NOMO-1 treated with DMSO at 0.1 percent for 48 hours (cell line): Measurements from ENCODE around the gene GPR84.
"Not testable (repeated sequence)": the region's sequence is repeated elsewhere in the genome, so short reads cannot be mapped to it uniquely, and the experiment has no call there.

Source experiments
- DNase-seq: peaks from one replicate; lab custom pipeline; 2025; ENCODE audit not compliant: unreplicated experiment; lab: John Stamatoyannopoulos, UW

GPR84 gene

DNA sequence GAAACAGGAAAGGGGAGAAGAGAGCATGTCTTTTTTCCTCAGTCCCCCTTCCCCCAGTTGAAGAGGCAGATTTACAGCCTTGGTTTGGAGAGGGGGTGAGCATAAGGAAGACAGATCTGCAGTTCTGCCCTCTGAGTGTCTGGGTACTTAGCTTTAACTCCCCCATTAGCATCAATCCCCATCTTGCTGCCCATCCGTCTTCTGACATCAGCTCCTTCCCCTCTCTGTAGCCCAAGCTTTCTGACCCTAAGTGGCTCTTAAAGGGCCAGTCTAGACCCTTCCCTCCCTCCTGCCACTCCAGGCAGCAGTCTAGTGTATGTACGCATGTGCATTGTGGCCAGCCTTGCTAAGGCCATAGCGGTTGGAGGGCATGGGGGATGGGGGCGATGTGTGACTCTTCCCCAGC is 7.3 kb downstream of the GPR84 start:
- no peak for DNase-seq

GRCh38 chr12:54356228-54356627 is 8.1 kb downstream of the GPR84 start:
- DNase-seq = no peak

- no peak for DNase-seq
Measured at GRCh38 chr12:54355104-54355815, 9.0 kb downstream of the GPR84 start.

DNA sequence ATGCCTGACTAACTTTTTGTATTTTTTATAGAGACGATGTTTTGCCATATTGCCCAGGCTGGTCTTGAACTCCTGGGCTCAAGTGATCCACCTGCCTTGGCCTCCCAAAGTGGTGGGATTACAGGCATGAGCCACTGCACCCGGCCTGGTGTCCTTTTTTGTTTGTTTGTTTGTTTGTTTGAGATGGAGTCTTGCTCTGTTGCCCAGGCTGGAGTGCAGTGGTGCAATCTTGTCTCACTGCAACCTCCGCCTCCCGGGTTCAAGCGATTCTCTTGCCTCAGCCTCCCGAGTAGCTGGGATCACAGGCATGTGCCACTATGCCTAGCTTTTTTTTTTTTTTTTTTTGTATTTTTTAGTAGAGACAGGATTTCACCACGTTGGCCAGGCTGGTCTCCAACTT is 10.0 kb downstream of the GPR84 start:
- DNase-seq = not testable (repeated sequence)

GRCh38 chr12:54352891-54353874 is 11.1 kb downstream of the GPR84 start:
- DNase-seq = no peak

GRCh38 chr12:54352022-54352531 is 12.2 kb downstream of the GPR84 start:
- no peak for DNase-seq

GRCh38 chr12:54351341-54351740 is 12.9 kb downstream of the GPR84 start:
- no peak for DNase-seq

GRCh38 chr12:54350743-54351142 is 13.5 kb downstream of the GPR84 start:
- DNase-seq = no peak

- DNase-seq = no peak
Measured at GRCh38 chr12:54349679-54350078, 14.6 kb downstream of the GPR84 start.

GRCh38 chr12:54349036-54349435 is 15.2 kb downstream of the GPR84 start:
- DNase-seq = no peak

- no peak for DNase-seq
Measured at GRCh38 chr12:54341378-54342300, 22.6 kb downstream of the GPR84 start.

GRCh38 chr12:54340846-54341245 is 23.4 kb downstream of the GPR84 start:
- no peak for DNase-seq

- no peak for DNase-seq
Measured at GRCh38 chr12:54338698-54339296, 25.5 kb downstream of the GPR84 start.

GRCh38 chr12:54337854-54338650 is 26.2 kb downstream of the GPR84 start:
- no peak for DNase-seq

DNA sequence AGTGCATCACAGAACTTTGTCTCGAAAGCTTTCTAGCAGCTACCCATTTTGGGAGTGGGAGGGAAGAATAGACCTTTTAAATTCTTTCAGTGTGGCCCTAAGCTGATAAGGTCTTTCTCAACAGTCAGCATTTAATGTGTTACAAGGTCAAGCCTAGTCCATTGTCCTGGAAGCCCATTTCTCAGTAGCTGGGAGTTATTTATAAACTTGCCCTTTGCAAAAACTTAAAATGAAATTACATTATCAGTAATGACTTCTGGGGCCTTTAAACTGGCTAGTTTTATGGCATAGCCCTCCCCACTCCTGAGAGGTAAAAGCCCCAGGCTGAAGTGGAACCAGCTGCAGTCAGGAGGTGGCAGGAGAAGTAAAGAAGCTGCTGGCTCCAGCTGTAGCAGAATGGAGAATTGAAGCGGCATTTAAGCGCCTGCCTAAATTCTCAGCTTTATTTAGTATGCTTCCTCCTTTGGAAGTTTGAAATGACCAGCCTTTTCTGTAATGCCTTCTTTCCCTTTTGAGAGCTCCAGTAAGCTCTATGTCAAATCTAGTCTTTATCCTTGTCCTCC is 26.9 kb downstream of the GPR84 start:
- DNase-seq = peak; percentile 30

- no peak for DNase-seq
Measured at GRCh38 chr12:54333420-54334034, 30.8 kb downstream of the GPR84 start.

- DNase-seq = no peak
Measured at GRCh38 chr12:54331461-54331860, 32.8 kb downstream of the GPR84 start.

DNA sequence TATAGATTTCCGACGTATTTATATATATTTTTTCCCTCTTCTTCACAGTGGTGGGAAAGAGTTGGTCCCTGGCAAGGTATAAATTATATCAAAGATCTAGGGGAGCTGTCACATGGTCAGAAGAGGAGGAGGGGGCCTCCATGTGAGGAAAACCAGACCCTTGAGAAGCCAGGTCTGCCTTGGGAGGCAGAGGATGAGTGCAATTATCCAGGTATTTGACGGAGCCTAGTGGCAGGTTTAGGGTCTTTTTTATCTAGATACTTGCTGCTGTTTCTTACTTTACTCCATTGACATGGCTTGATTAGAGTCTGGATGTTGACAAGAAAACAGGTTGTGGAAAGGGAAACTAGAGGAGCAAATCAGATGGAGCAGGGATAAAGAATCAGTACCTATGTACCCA is 33.8 kb downstream of the GPR84 start:
- no peak for DNase-seq

DNA sequence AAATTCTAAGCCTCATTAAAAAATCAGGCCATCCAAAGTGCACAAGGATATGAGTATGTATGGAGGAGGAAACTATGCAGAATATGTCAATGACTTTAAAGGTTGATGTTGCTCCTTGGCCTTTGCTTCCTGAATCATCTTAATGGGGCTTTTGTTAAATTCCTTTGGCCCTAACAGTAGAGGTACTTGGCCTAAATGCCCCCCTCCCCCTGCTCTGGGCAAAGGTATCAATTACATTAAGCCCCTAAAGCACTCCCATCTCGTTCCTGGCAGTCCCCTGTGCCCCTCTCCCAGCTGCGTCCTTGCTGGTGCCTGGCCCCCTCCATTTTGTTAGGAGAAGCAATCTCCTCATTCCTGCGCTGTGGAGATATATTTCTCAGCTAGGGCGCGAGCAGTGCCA is 34.5 kb downstream of the GPR84 start:
- DNase-seq = no peak
